ENCODE measurements around the gene BMP6. TPM values are rescaled to one million over a fixed set of nuclear protein-coding genes. Genes with fewer than 3 reads are reported as not detected.

Gene BMP6
- total RNA-seq, 1 donor, result 1.7 TPM

DNA sequence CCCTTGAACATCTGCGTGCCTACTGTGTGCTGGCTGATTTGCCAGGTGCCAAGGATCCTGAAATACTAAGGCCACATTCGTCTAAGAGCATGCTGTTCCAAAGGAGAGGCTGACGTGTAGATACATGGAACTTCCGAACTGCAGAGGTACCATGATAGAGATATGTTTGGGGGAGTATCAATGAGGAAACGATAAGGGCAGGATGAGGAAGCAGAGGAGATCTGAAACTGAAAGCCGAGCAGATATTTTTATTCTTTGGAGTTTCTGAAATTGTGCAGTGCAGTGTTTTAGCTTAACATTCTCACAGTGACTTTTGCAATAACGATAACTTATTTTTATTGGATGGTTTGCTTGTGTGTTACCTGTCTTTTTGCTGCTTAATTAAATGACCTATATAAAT lies 24.3 kb downstream of the BMP6 start:
- DNase-seq (ENCODE audit: low read depth), result no peak
- H3K4me3 ChIP-seq (ENCODE audit: low read depth, low read length), result no peak overlapping the region
- TF ChIP-seq, protein P1, sequence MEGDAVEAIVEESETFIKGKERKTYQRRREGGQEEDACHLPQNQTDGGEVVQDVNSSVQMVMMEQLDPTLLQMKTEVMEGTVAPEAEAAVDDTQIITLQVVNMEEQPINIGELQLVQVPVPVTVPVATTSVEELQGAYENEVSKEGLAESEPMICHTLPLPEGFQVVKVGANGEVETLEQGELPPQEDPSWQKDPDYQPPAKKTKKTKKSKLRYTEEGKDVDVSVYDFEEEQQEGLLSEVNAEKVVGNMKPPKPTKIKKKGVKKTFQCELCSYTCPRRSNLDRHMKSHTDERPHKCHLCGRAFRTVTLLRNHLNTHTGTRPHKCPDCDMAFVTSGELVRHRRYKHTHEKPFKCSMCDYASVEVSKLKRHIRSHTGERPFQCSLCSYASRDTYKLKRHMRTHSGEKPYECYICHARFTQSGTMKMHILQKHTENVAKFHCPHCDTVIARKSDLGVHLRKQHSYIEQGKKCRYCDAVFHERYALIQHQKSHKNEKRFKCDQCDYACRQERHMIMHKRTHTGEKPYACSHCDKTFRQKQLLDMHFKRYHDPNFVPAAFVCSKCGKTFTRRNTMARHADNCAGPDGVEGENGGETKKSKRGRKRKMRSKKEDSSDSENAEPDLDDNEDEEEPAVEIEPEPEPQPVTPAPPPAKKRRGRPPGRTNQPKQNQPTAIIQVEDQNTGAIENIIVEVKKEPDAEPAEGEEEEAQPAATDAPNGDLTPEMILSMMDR (IDR thresholded peaks at IDR 0.05; ENCODE audit: insufficient read depth, low read depth, low read length), result no peak

DNA sequence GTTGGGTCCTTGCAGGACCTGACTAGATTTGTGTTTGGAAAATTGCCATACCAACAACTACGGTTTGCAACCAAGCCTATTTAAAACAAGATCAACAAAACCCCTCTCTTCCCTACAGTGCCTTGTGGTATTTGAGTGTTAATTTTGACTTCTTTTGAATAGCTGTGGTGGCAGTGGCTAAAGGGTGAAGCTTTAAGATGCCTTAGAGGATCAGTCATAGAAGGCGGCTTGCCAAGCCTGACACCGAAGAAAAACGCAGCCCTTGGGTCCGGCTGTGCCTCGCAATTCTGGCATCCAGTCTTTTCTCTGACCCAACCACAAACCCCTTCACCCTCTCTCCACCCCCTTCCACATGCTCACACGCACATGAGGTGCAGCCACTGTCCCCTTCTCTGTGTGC lies 32.6 kb downstream of the BMP6 start:
- DNase-seq (ENCODE audit: low read depth), result peak; percentile 69
- TF ChIP-seq, protein P1 (IDR thresholded peaks at IDR 0.05; ENCODE audit: insufficient read depth, low read depth, low read length), result no peak
- no peak overlapping the region for H3K4me3 ChIP-seq (ENCODE audit: low read depth, low read length)

DNA sequence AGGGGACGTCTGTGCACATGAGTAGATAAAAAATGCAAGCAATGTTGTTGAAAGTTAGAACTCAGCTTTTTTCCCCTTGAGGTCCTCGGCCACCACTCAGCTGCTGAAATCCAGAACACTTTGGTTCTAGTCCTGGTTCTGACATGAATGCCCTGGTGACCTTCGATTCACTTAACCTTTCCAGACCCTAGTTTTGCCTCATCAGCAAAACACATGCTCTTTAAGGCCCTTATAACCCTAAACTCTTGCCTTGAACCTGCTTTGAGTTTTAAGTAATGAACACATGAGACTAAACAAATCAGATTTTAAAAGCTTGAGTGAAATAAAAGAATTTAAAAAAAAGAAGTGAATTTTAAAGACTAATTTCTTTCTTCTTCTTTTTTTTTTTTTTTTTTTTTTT lies 33.4 kb downstream of the BMP6 start:
- TF ChIP-seq, protein P1 (IDR thresholded peaks at IDR 0.05; ENCODE audit: insufficient read depth, low read depth, low read length), result no peak
- DNase-seq (ENCODE audit: low read depth), result no peak
- no peak overlapping the region for H3K4me3 ChIP-seq (ENCODE audit: low read depth, low read length)

DNA sequence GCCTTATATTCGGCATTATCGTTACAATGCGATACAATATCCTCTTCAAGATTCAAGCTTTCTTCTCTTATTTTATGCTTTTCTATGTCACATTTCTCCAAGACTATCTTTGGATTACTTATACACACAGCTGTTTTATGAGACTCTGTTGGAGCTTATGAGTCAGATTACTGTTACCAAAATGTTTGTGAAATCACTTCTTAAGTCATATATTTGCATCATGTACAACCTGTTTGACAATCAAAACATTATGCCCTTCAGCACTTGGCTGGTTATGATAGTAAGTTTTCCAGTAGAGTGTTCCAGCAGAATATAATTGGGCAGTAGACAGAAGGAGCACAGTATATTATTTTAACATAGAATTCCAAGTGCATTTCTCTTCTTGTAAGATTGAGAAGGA lies 35.2 kb downstream of the BMP6 start:
- H3K4me3 ChIP-seq (ENCODE audit: low read depth, low read length), result no peak overlapping the region
- TF ChIP-seq, protein P1 (IDR thresholded peaks at IDR 0.05; ENCODE audit: insufficient read depth, low read depth, low read length), result no peak
- DNase-seq (ENCODE audit: low read depth), result peak; percentile 42

DNA sequence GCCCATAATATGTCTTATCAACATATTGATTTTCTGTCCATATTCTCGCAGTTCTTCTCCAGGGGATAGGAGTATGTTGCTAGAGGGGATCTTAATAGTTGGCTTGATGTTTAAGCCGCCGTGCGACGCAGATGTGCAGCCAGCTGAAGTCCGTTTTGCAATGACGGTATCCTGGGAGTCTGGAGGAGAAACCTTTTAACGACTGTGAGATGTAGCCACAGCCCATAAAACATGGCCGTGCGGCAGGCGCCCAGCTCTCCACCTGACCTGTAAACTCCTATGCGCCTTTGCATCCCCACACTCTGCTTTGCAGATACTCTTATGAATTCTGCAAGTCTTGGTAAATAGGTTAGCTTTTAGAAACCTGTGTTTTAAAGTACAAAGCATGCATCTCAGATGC lies 36.9 kb downstream of the BMP6 start:
- no peak overlapping the region for H3K4me3 ChIP-seq (ENCODE audit: low read depth, low read length)
- TF ChIP-seq, protein P1 (IDR thresholded peaks at IDR 0.05; ENCODE audit: insufficient read depth, low read depth, low read length), result no peak
- peak; percentile 11 for DNase-seq (ENCODE audit: low read depth)

DNA sequence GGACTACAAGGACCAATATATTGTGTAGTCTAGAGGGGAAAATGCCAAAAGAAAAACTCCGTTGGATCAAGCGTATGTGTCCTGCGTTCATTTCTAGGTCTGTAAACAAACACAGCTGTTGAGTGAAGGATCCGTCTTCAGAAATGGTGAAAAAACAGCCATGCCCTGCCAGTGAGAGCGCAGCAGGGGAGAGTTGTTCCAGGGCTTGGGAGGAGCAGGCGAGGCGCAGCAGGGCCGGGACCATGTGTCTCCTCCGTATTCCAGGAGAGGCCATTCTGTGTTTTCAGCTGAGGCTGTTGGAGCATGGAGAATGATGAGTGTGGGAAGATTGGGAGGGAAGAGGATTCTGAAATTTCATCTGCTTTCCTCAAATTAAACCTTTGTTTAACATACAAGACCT lies 38.0 kb downstream of the BMP6 start:
- DNase-seq (ENCODE audit: low read depth), result no peak
- TF ChIP-seq, protein P1 (IDR thresholded peaks at IDR 0.05; ENCODE audit: insufficient read depth, low read depth, low read length), result no peak

DNA sequence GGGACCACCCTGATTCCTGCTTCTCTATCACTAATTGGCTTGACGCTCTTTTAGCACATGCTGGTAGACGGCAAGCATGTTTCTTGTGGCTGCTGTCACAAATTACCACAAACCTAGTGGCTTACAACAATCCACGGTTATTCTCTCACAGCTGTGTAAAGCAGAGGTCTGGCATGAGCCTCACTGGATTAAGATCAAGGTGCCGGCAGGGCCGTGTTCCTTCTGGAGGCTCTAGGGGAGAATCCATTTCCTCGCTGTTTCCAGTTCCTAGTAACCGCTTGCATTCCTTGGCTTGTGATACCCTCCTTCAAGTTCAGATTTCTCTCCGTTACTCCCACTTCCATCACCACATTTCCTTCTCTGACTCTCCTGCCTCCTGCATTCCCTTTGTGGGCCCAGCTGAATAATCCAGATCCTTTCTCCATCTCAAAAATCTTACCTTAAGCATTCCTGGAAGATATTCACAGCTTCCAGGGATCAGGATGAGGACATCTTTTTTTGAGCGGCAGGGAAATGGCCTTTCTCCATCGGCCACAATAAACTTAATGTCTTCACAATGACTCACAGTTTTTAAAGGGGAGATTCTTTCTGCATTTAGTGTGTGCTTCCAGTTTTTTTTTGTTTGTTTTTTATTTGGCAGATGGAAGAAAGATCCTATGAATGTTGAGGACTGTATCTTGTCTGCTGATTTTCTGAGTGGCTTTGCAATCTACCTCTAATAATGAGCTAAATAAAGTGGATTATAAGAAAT lies 39.9 kb downstream of the BMP6 start:
- TF ChIP-seq, protein P1 (IDR thresholded peaks at IDR 0.05; ENCODE audit: insufficient read depth, low read depth, low read length), result no peak
- peak; percentile 30 for DNase-seq (ENCODE audit: low read depth)
- H3K4me3 ChIP-seq (ENCODE audit: low read depth, low read length), result no peak overlapping the region

More for the DNA sequence above, 38.0 kb downstream of the BMP6 start:
- H3K4me3 ChIP-seq (ENCODE audit: low read depth, low read length), result no peak overlapping the region
